Stomach (tissue), 9 donors: ENCODE results near the gene THAP5. TPM values are rescaled to one million over a fixed set of nuclear protein-coding genes. Genes with fewer than 3 reads are reported as not detected.

Experiments
- DNase-seq, 2 donors: peaks; one replicate each; pipeline versions ENCODE4 v3.0.0 to v3.0.0-alpha.2; 2013 to 2019
- H3K27ac ChIP-seq, 5 donors: fragments of 200-600 bp in 4 of 5; sonication (generic) in 4 of 5; one replicate each; pipeline ENCODE4 v1.5.1; 2013 to 2019; ENCODE audit warnings: mild to moderate bottlenecking in 1 of 5, moderate library complexity in 1 of 5
- H3K27me3 ChIP-seq, 3 donors: fragments of 200-600 bp; sonication (generic); one replicate each; pipeline ENCODE4 v1.5.1; 2017 to 2019; ENCODE audit warnings: mixed run types in 1 of 3
- H3K36me3 ChIP-seq, 4 donors: fragments of 200-600 bp; sonication (generic); 1 replicate in 3 of 4; 2 replicates in 1 of 4; pipeline ENCODE4 v1.5.1; 2016 to 2019
- H3K4me1 ChIP-seq, 4 donors: fragments of 200-600 bp; sonication (generic); one replicate each; pipeline ENCODE4 v1.5.1; 2016 to 2019
- H3K4me3 ChIP-seq, 4 donors: fragments of 200-600 bp; sonication (generic) in 3 of 4; one replicate each; pipeline ENCODE4 v1.5.1; 2016 to 2019; ENCODE audit warnings: mild to moderate bottlenecking in 1 of 4
- H3K9me3 ChIP-seq, 4 donors: fragments of 200-600 bp; sonication (generic); one replicate each; pipeline ENCODE4 v1.5.1; 2016 to 2019
- EP300 ChIP-seq: sonication (generic); formaldehyde crosslinking; IDR thresholded peaks from one replicate; pipeline ENCODE4 v1.6.1; 2017; ENCODE audit warnings: antibody characterized with exemption
- POLR2A ChIP-seq, 4 donors: fragments of 450-650 bp; IDR thresholded peaks; one replicate each; pipeline ENCODE4 v1.6.1; 2016; ENCODE audit warnings: antibody characterized with exemption in 4 of 4, control low read depth in 2 of 4, mild to moderate bottlenecking in 1 of 4, moderate library complexity in 1 of 4
- POLR2AphosphoS5 ChIP-seq, 3 donors: sonication (generic); formaldehyde crosslinking; IDR thresholded peaks; one replicate each; pipeline ENCODE4 v1.6.1; 2016; ENCODE audit warnings: antibody characterized with exemption in 3 of 3
- WGBS, 5 donors: extraction: QIAGEN DNeasy Blood & Tissue Kit in 3 of 5; methylation state at CpG; one replicate each; pipeline versions ENCODE4 v1.1.5 to v1.1.7; 2013 to 2018; 5-methylcytosine and 5-hydroxymethylcytosine counted together
- intact Hi-C: fragments of 100-400 bp; cut with DNase I; formaldehyde crosslinking; loops from one replicate; pipeline ENCODE4 v1.15.1; 2023; ENCODE audit warnings: low total_unique reads
- polyA plus RNA-seq, 3 donors: library from polyadenylated mRNA; stranded (reverse); fragments of 200-250 nt; gene quantifications; one replicate each; pipeline ENCODE4 v1.2.3, GENCODE V29; 2013
- total RNA-seq, 5 donors: library from RNA; depleted of rRNA; stranded (reverse); fragments of >200 nt; gene quantifications; one replicate each; pipeline versions ENCODE4 v1.1.0 to v1.2.3, GENCODE V29; 2014 to 2016
- TF ChIP-seq, protein P1 (sequence below), 7 experiments: fragments of 450-650 bp in 4 of 7; fragments of 200-600 bp in 3 of 7; sonication (generic) in 3 of 7; IDR thresholded peaks; one replicate each; pipeline ENCODE4 v1.5.1; 2016 to 2019; ENCODE audit warnings: antibody characterized with exemption in 7 of 7, control low read depth in 2 of 7, mild to moderate bottlenecking in 1 of 7
- donor health status: healthy with polysubstance abuse.
- donor health status: Bipolar disorder and iron deficiency.
- donor health status: healthy.

The THAP5 gene
- total and polyA plus RNA-seq, 8 donors = 5.8 to 73.2 (median 20.1) TPM

- Histone ChIP-seq H3K9me3 (no peaks in the 10 kb centered on the region), H3K27me3 (no peaks in the 10 kb centered on the region), H3K4me3 (no peak overlapping the region), H3K4me1 (no peaks in the 10 kb centered on the region), H3K27ac (no peak overlapping the region), H3K36me3 (no peaks in the 10 kb centered on the region)
- intact Hi-C loops = no loop called here
- DNase-seq = no peak
- 56 to 77% (median 75%) methylated on average over 1 of the region's 1 CpG for WGBS, 5 donors
- no peak for TF ChIP-seq POLR2AphosphoS5 (IDR thresholded peaks at IDR 0.05)
- TF ChIP-seq, protein P1, sequence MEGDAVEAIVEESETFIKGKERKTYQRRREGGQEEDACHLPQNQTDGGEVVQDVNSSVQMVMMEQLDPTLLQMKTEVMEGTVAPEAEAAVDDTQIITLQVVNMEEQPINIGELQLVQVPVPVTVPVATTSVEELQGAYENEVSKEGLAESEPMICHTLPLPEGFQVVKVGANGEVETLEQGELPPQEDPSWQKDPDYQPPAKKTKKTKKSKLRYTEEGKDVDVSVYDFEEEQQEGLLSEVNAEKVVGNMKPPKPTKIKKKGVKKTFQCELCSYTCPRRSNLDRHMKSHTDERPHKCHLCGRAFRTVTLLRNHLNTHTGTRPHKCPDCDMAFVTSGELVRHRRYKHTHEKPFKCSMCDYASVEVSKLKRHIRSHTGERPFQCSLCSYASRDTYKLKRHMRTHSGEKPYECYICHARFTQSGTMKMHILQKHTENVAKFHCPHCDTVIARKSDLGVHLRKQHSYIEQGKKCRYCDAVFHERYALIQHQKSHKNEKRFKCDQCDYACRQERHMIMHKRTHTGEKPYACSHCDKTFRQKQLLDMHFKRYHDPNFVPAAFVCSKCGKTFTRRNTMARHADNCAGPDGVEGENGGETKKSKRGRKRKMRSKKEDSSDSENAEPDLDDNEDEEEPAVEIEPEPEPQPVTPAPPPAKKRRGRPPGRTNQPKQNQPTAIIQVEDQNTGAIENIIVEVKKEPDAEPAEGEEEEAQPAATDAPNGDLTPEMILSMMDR (IDR thresholded peaks at IDR 0.05) = no peak
- TF ChIP-seq EP300 = no peak
- no peak for TF ChIP-seq POLR2A (IDR thresholded peaks at IDR 0.05)
Measured at GRCh38 chr7:108589874-108590273, 20.4 kb upstream of the THAP5 start.

DNA sequence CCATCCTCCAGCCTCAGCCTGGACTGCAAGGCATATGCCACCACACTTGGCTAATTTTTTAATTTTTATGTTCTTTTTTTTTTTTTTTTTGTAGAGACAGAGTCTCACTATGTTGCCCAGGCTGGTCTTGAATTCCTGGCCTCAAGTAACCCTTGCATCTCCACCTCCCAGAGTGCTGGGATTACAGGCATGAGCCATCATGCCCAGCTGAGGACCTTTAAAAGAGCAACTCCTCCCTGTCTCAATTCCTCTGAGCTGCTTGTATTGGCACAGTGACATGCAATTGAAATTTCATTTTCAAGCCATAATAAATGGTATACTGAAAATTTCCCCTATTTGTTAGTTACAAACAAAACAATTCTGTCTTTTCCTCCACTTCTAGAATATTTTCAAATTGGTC lies 19.7 kb upstream of the THAP5 start:
- TF ChIP-seq EP300 (no peak), POLR2AphosphoS5 (IDR thresholded peaks at IDR 0.05) (no peak), POLR2A (IDR thresholded peaks at IDR 0.05) (no peak)
- TF ChIP-seq, protein P1 (IDR thresholded peaks at IDR 0.05) = no peak
- no peak overlapping the region for H3K27ac ChIP-seq
- H3K4me3 ChIP-seq = no peak overlapping the region
- DNase-seq = no peak
- H3K27me3 ChIP-seq = no peaks in the 10 kb centered on the region
- no peaks in the 10 kb centered on the region for H3K9me3 ChIP-seq
- intact Hi-C loops = no loop called here
- H3K4me1 ChIP-seq = no peaks in the 10 kb centered on the region
- H3K36me3 ChIP-seq = no peaks in the 10 kb centered on the region

DNA sequence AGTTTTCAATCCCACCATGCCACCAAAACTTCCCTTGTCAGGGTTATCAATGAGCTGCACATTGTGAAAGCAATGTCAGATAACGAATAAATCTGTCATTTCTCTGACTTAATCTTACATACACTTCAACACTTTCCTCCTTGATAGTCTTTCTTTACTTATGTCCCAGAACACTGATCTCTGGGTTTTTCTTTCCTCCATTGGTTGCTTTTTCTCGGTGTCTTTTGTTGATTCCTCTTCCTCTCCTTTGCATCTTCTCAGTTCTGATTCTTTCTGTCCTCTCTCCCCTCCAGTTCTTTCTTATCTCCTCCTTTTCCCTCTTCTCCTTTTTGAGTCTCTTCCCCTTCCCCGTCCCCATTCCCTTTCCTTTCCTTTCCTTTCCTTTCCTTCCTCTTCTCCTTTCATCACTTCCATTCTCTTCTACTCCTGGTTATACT lies 16.8 kb upstream of the THAP5 start:
- intact Hi-C loops = no loop called here
- Histone ChIP-seq H3K27ac (no peak overlapping the region), H3K9me3 (no peaks in the 10 kb centered on the region), H3K27me3 (no peaks in the 10 kb centered on the region), H3K36me3 (no peaks in the 10 kb centered on the region), H3K4me3 (no peak overlapping the region), H3K4me1 (no peaks in the 10 kb centered on the region)
- 34 to 56% (median 44%) methylated on average over 2 to 3 of the region's 3 CpGs for WGBS, 5 donors
- no peak for TF ChIP-seq POLR2AphosphoS5 (IDR thresholded peaks at IDR 0.05)
- no peak for TF ChIP-seq POLR2A (IDR thresholded peaks at IDR 0.05)
- TF ChIP-seq EP300 = no peak
- TF ChIP-seq, protein P1 (IDR thresholded peaks at IDR 0.05) = no peak
- DNase-seq = no peak

- WGBS, 5 donors = 63 to 81% (median 68%) methylated on average over 2 of the region's 2 CpGs
- TF ChIP-seq POLR2AphosphoS5 (IDR thresholded peaks at IDR 0.05) = no peak
- TF ChIP-seq POLR2A (IDR thresholded peaks at IDR 0.05) = no peak
- TF ChIP-seq, protein P1 (IDR thresholded peaks at IDR 0.05) = no peak
- no peak for TF ChIP-seq EP300
- no peak overlapping the region for H3K27ac ChIP-seq
- intact Hi-C loops = no loop called here
- no peak for DNase-seq
- H3K4me1 ChIP-seq = no peaks in the 10 kb centered on the region
- H3K36me3 ChIP-seq = no peaks in the 10 kb centered on the region
- no peaks in the 10 kb centered on the region for H3K27me3 ChIP-seq
- H3K4me3 ChIP-seq = no peak overlapping the region
- H3K9me3 ChIP-seq = no peaks in the 10 kb centered on the region
Measured at GRCh38 chr7:108585843-108586242, 16.3 kb upstream of the THAP5 start.
